K562 (cell line): ENCODE results near the gene PDHB. TPM values are rescaled to one million over a fixed set of nuclear protein-coding genes. Genes with fewer than 3 reads are reported as not detected.

Experiments
- polyA plus RNA-seq, 8 experiments: library from polyadenylated mRNA; depleted of rRNA in 4 of 8; stranded (reverse) in 5 of 8; unstranded in 3 of 8; fragments of >200 nt; fragmentation: Nextera tagmentation in 2 of 8; fragmentation: Illumina TruSeq in 1 of 8; extraction: Ambion mirVana in 2 of 8; extraction: Trizol in 1 of 8; gene quantifications; 2 replicates each; pipeline versions ENCODE4 v1.2.1 to v1.2.3, GENCODE V29; 2011 to 2014; ENCODE audit warnings: inconsistent platforms in 1 of 8, missing spikeins in 1 of 8
- total RNA-seq, 7 experiments: library from RNA; depleted of rRNA in 6 of 7; stranded (reverse); fragments of >200 nt in 6 of 7; fragmentation: Illumina TruSeq in 2 of 7; extraction: Trizol in 2 of 7; gene quantifications; 2 replicates each; pipeline versions ENCODE4 v1.2.1 to v1.2.3, GENCODE V29; 2011 to 2021; ENCODE audit warnings: low replicate concordance in 1 of 7

PDHB gene
- total and polyA plus RNA-seq, 9 of the 15 experiments (the other 6 are each of a cell fraction or from before 2014, with no cell fraction given), result 51.2 to 178 (median 85.2) TPM

Other genes starting within 250 kb of the PDHB start
Only the 7 nearest of the 9 such genes appear.
- 2.1 and 3.7 TPM in 2 replicates for gene ABHD6, start 196.0 kb downstream of the PDHB start, total RNA-seq (2014; rRNA removed)
- 2.4 and 2.5 TPM in 2 replicates for gene ABHD6, start 196.0 kb downstream of the PDHB start, total RNA-seq (2014; rRNA removed; fragmentation: Illumina TruSeq; extraction: Trizol)
- 3.6 and 4.1 TPM in 2 replicates for gene ABHD6, start 196.0 kb downstream of the PDHB start, total RNA-seq (2015; rRNA removed; fragmentation: Illumina TruSeq; extraction: Trizol)
- gene ABHD6, start 196.0 kb downstream of the PDHB start, total RNA-seq (2021), result 2.9 and 3.2 TPM in 2 replicates
- 3.6 and 4.1 TPM in 2 replicates for gene ABHD6, start 196.0 kb downstream of the PDHB start, polyA plus RNA-seq (2011; rRNA removed)
- 2.3 and 2.9 TPM in 2 replicates for gene ABHD6, start 196.0 kb downstream of the PDHB start, polyA plus RNA-seq (2014; fragmentation: Illumina TruSeq; extraction: Trizol)
- gene ABHD6, start 196.0 kb downstream of the PDHB start, polyA plus RNA-seq (2014; fragmentation: Nextera tagmentation; extraction: Ambion mirVana), result under 1 TPM; 0.53 to 0.81 TPM
- 2.3 and 3.4 TPM in 2 replicates for gene ABHD6, start 196.0 kb downstream of the PDHB start, polyA plus RNA-seq (2014; rRNA removed)
- gene RPP14, start 127.6 kb downstream of the PDHB start, total RNA-seq (2014; rRNA removed), result 13.9 and 15.9 TPM in 2 replicates
- 13.5 and 15.5 TPM in 2 replicates for gene RPP14, start 127.6 kb downstream of the PDHB start, total RNA-seq (2014; rRNA removed; fragmentation: Illumina TruSeq; extraction: Trizol)
- 19.9 and 20.4 TPM in 2 replicates for gene RPP14, start 127.6 kb downstream of the PDHB start, total RNA-seq (2015; rRNA removed; fragmentation: Illumina TruSeq; extraction: Trizol)
- 14.9 and 17.0 TPM in 2 replicates for gene RPP14, start 127.6 kb downstream of the PDHB start, total RNA-seq (2021)
- 14.7 and 18.9 TPM in 2 replicates for gene RPP14, start 127.6 kb downstream of the PDHB start, polyA plus RNA-seq (2011; rRNA removed)
- gene RPP14, start 127.6 kb downstream of the PDHB start, polyA plus RNA-seq (2014; fragmentation: Illumina TruSeq; extraction: Trizol), result 14.6 and 15.4 TPM in 2 replicates
- gene RPP14, start 127.6 kb downstream of the PDHB start, polyA plus RNA-seq (2014; fragmentation: Nextera tagmentation; extraction: Ambion mirVana), result 10 to 100 TPM; 20.5 to 20.8 TPM
- gene RPP14, start 127.6 kb downstream of the PDHB start, polyA plus RNA-seq (2014; rRNA removed), result 15.1 and 19.0 TPM in 2 replicates
- 1.8 and 2.7 TPM in 2 replicates for gene HTD2, start 127.3 kb downstream of the PDHB start, total RNA-seq (2014; rRNA removed)
- 10.5 and 12.7 TPM in 2 replicates for gene HTD2, start 127.3 kb downstream of the PDHB start, total RNA-seq (2014; rRNA removed; fragmentation: Illumina TruSeq; extraction: Trizol)
- gene HTD2, start 127.3 kb downstream of the PDHB start, total RNA-seq (2015; rRNA removed; fragmentation: Illumina TruSeq; extraction: Trizol), result 5.8 and 6.9 TPM in 2 replicates
- 8.3 and 9.6 TPM in 2 replicates for gene HTD2, start 127.3 kb downstream of the PDHB start, total RNA-seq (2021)
- 9.4 and 11.6 TPM in 2 replicates for gene HTD2, start 127.3 kb downstream of the PDHB start, polyA plus RNA-seq (2011; rRNA removed)
- 2.2 and 6.8 TPM in 2 replicates for gene HTD2, start 127.3 kb downstream of the PDHB start, polyA plus RNA-seq (2014; fragmentation: Illumina TruSeq; extraction: Trizol)
- 10 to 100 TPM; 13.9 to 22.8 TPM for gene HTD2, start 127.3 kb downstream of the PDHB start, polyA plus RNA-seq (2014; fragmentation: Nextera tagmentation; extraction: Ambion mirVana)
- gene HTD2, start 127.3 kb downstream of the PDHB start, polyA plus RNA-seq (2014; rRNA removed), result 5.8 and 8.0 TPM in 2 replicates
- 11.3 and 12.4 TPM in 2 replicates for gene PXK, start 100.9 kb downstream of the PDHB start, total RNA-seq (2014; rRNA removed)
- gene PXK, start 100.9 kb downstream of the PDHB start, total RNA-seq (2014; rRNA removed; fragmentation: Illumina TruSeq; extraction: Trizol), result 12.9 and 15.3 TPM in 2 replicates
- 9.7 and 10.0 TPM in 2 replicates for gene PXK, start 100.9 kb downstream of the PDHB start, total RNA-seq (2015; rRNA removed; fragmentation: Illumina TruSeq; extraction: Trizol)
- 10.8 and 14.0 TPM in 2 replicates for gene PXK, start 100.9 kb downstream of the PDHB start, total RNA-seq (2021)
- gene PXK, start 100.9 kb downstream of the PDHB start, polyA plus RNA-seq (2011; rRNA removed), result 10.6 and 11.1 TPM in 2 replicates
- 15.3 and 19.9 TPM in 2 replicates for gene PXK, start 100.9 kb downstream of the PDHB start, polyA plus RNA-seq (2014; fragmentation: Illumina TruSeq; extraction: Trizol)
- 1 to 10 TPM; 3.3 to 4.8 TPM for gene PXK, start 100.9 kb downstream of the PDHB start, polyA plus RNA-seq (2014; fragmentation: Nextera tagmentation; extraction: Ambion mirVana)
- 12.7 and 14.5 TPM in 2 replicates for gene PXK, start 100.9 kb downstream of the PDHB start, polyA plus RNA-seq (2014; rRNA removed)
- 2.1 and 4.4 TPM in 2 replicates for gene KCTD6, start 58.3 kb upstream of the PDHB start, total RNA-seq (2014; rRNA removed)
- gene KCTD6, start 58.3 kb upstream of the PDHB start, total RNA-seq (2014; rRNA removed; fragmentation: Illumina TruSeq; extraction: Trizol), result 3.7 and 5.1 TPM in 2 replicates
- gene KCTD6, start 58.3 kb upstream of the PDHB start, total RNA-seq (2015; rRNA removed; fragmentation: Illumina TruSeq; extraction: Trizol), result 5.2 and 5.3 TPM in 2 replicates
- 3.0 and 3.5 TPM in 2 replicates for gene KCTD6, start 58.3 kb upstream of the PDHB start, total RNA-seq (2021)
- gene KCTD6, start 58.3 kb upstream of the PDHB start, polyA plus RNA-seq (2011; rRNA removed), result 5.0 and 5.1 TPM in 2 replicates
- 4.2 and 5.9 TPM in 2 replicates for gene KCTD6, start 58.3 kb upstream of the PDHB start, polyA plus RNA-seq (2014; fragmentation: Illumina TruSeq; extraction: Trizol)
- gene KCTD6, start 58.3 kb upstream of the PDHB start, polyA plus RNA-seq (2014; fragmentation: Nextera tagmentation; extraction: Ambion mirVana), result 1 to 10 TPM; 4.0 to 4.5 TPM
- 3.9 and 5.3 TPM in 2 replicates for gene KCTD6, start 58.3 kb upstream of the PDHB start, polyA plus RNA-seq (2014; rRNA removed)
- gene ACOX2, start 103.4 kb upstream of the PDHB start, total RNA-seq (2014; rRNA removed), result not detected in 2 replicates
- gene ACOX2, start 103.4 kb upstream of the PDHB start, total RNA-seq (2014; rRNA removed; fragmentation: Illumina TruSeq; extraction: Trizol), result not detected in 2 replicates
- gene ACOX2, start 103.4 kb upstream of the PDHB start, total RNA-seq (2015; rRNA removed; fragmentation: Illumina TruSeq; extraction: Trizol), result not detected in 2 replicates
- not detected in 2 replicates for gene ACOX2, start 103.4 kb upstream of the PDHB start, total RNA-seq (2021)
- gene ACOX2, start 103.4 kb upstream of the PDHB start, polyA plus RNA-seq (2011; rRNA removed), result not detected in 2 replicates
- not detected in 2 replicates for gene ACOX2, start 103.4 kb upstream of the PDHB start, polyA plus RNA-seq (2014; fragmentation: Illumina TruSeq; extraction: Trizol)
- gene ACOX2, start 103.4 kb upstream of the PDHB start, polyA plus RNA-seq (2014; fragmentation: Nextera tagmentation; extraction: Ambion mirVana), result under 1 TPM in 1 of 2 experiments, not detected in 1; 0.15 TPM
- gene ACOX2, start 103.4 kb upstream of the PDHB start, polyA plus RNA-seq (2014; rRNA removed), result not detected in 2 replicates
- not detected in 2 replicates for gene FAM107A, start 143.6 kb upstream of the PDHB start, total RNA-seq (2014; rRNA removed)
- not detected in 2 replicates for gene FAM107A, start 143.6 kb upstream of the PDHB start, total RNA-seq (2014; rRNA removed; fragmentation: Illumina TruSeq; extraction: Trizol)
- gene FAM107A, start 143.6 kb upstream of the PDHB start, total RNA-seq (2015; rRNA removed; fragmentation: Illumina TruSeq; extraction: Trizol), result not detected in 2 replicates
- 0.07 TPM in 1 of 2 replicates, not detected in the other for gene FAM107A, start 143.6 kb upstream of the PDHB start, total RNA-seq (2021)
- not detected in 2 replicates for gene FAM107A, start 143.6 kb upstream of the PDHB start, polyA plus RNA-seq (2011; rRNA removed)
- not detected in 2 replicates for gene FAM107A, start 143.6 kb upstream of the PDHB start, polyA plus RNA-seq (2014; fragmentation: Illumina TruSeq; extraction: Trizol)
- gene FAM107A, start 143.6 kb upstream of the PDHB start, polyA plus RNA-seq (2014; fragmentation: Nextera tagmentation; extraction: Ambion mirVana), result not detected
- not detected in 2 replicates for gene FAM107A, start 143.6 kb upstream of the PDHB start, polyA plus RNA-seq (2014; rRNA removed)